Lower leg skin (tissue), 4 donors: ENCODE data around the gene RPL36. TPM values are rescaled to one million over a fixed set of nuclear protein-coding genes. Genes with fewer than 3 reads are reported as not detected.

Experiments used
- DNase-seq, 2 donors: peaks; one replicate each; pipeline ENCODE4 v3.0.0-alpha.2; 2019; ENCODE audit warnings: low spot score in 2 of 2
- H3K4me3 ChIP-seq: fragments of 200-600 bp; sonication (generic); 2 replicates; pipeline ENCODE4 v1.5.1; 2017; ENCODE audit warnings: mild to moderate bottlenecking, low read depth; ENCODE audit not compliant: poor library complexity, severe bottlenecking
- CTCF ChIP-seq, 3 donors: fragments of 450-650 bp; IDR thresholded peaks; one replicate each; pipeline ENCODE4 v1.5.1; 2016; ENCODE audit warnings: antibody characterized with exemption in 3 of 3, mild to moderate bottlenecking in 3 of 3, moderate library complexity in 2 of 3
- POLR2A ChIP-seq, 2 donors: fragments of 450-650 bp; IDR thresholded peaks; one replicate each; pipeline ENCODE4 v1.6.1; 2016 to 2017; ENCODE audit warnings: antibody characterized with exemption in 2 of 2, mild to moderate bottlenecking in 1 of 2, moderate library complexity in 1 of 2
- WGBS, 2 donors: methylation state at CpG; one replicate each; pipeline ENCODE4 v1.1.5; 2018; 5-methylcytosine and 5-hydroxymethylcytosine counted together
- intact Hi-C: fragments of 100-400 bp; cut with DNase I; formaldehyde crosslinking; loops from one replicate; pipeline ENCODE4 v1.15.0; 2023; ENCODE audit warnings: low total_unique reads
- total RNA-seq, 4 donors: library from RNA; depleted of rRNA; stranded (reverse); fragments of >200 nt; gene quantifications; one replicate each; pipeline ENCODE4 v1.1.0, GENCODE V29; 2016

RPL36 gene
- total RNA-seq, 4 donors from 2014 or later = 1,101 to 1,427 (median 1,254) TPM

GRCh38 chr19:5674714-5675113 is 15.4 kb upstream of the RPL36 start:
- TF ChIP-seq CTCF (IDR thresholded peaks at IDR 0.05) (no peak), POLR2A (IDR thresholded peaks at IDR 0.05) (no peak)
- no peak overlapping the region for H3K4me3 ChIP-seq
- DNase-seq = no peak
- intact Hi-C loops = loop anchor here (5.0 kb wide), 1 partner anchor 1617 kb away; no protein-coding TSS in a partner anchor
- WGBS, 2 donors = 45 to 67% methylated on average over 5 of the region's 5 CpGs

DNA sequence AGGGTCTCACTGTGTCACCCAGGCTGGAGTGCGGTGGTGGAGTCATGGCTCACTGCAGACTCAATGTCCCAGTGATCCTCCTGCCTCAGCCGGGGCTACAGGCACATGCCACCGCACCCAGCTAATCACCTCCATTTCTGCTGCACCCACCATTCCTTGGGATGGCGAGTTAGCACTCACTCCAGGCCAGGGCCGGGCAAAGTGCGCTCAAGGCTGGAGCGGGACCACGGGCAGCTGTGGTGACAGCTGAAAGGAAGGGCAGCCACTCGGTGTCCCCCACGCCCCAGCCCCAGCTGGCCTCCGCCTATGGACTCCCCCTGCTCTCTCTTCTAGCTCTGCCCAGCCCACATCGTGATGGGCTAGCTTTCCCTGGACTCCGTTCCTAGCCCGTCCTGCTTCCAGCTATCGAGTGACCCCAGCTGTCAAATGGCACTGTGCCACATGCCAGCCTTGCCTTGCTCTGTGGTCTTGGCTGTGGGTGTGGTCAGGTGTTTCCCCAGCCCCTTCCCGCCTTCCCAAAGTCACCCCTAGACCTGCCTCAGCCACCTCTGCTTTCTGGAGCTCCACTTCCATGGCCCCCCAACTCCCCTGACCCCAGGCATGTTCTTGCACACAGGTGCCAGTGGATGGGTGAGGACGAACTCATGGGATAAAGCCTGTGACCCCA is 13.9 kb upstream of the RPL36 start:
- 80% methylated on average over 17 of the region's 17 CpGs for WGBS, 2 donors
- TF ChIP-seq CTCF (IDR thresholded peaks at IDR 0.05) (no peak), POLR2A (IDR thresholded peaks at IDR 0.05) (no peak)
- DNase-seq = no peak
- no peak overlapping the region for H3K4me3 ChIP-seq
- intact Hi-C loops = loop anchor here (5.0 kb wide), 1 partner anchor 1619 kb away; no protein-coding TSS in a partner anchor

- 72 to 74% methylated on average over 13 of the region's 13 CpGs for WGBS, 2 donors
- DNase-seq = no peak
- intact Hi-C loops = loop anchor here (5.0 kb wide), 1 partner anchor 1619 kb away; no protein-coding TSS in a partner anchor
- TF ChIP-seq CTCF (IDR thresholded peaks at IDR 0.05) (no peak), POLR2A (IDR thresholded peaks at IDR 0.05) (no peak)
- no peak overlapping the region for H3K4me3 ChIP-seq
Observed at GRCh38 chr19:5676772-5677105, 13.4 kb upstream of the RPL36 start.

DNA sequence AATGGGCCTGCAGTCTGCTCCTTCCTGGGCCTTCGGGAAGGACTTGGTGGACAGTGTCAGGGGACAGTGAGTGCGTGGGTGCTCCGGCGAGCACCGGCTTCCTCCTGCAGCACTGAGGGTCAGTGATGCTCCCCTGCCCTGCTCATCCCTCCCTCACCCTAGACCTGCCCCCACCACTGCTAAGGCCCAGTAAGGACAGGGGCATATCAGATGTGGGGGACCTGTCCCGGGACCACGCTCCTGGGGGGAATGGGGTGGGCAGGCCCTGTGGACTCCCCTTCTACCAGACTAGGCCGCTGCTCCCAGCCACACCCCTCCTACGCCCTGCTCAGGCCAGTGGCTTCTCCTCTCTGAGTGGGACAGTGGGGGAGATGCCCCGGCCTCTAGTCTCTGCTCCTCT is 13.0 kb upstream of the RPL36 start:
- intact Hi-C loops = loop anchor here (5.0 kb wide), 1 partner anchor 1620 kb away; no protein-coding TSS in a partner anchor
- H3K4me3 ChIP-seq = no peak overlapping the region
- DNase-seq = no peak
- 88 to 92% methylated on average over 8 to 10 of the region's 10 CpGs for WGBS, 2 donors
- TF ChIP-seq CTCF (IDR thresholded peaks at IDR 0.05) (no peak), POLR2A (IDR thresholded peaks at IDR 0.05) (no peak)

- TF ChIP-seq CTCF (IDR thresholded peaks at IDR 0.05) (no peak), POLR2A (IDR thresholded peaks at IDR 0.05) (no peak)
- H3K4me3 ChIP-seq = no peak overlapping the region
- 80 to 86% methylated on average over 9 of the region's 9 CpGs for WGBS, 2 donors
- DNase-seq = no peak
- intact Hi-C loops = loop anchor here (5.0 kb wide), 1 partner anchor 1620 kb away; no protein-coding TSS in a partner anchor
Observed at GRCh38 chr19:5677580-5677979, 12.5 kb upstream of the RPL36 start.
